ENCODE measurements around the gene FUOM. TPM values are rescaled to one million over a fixed set of nuclear protein-coding genes. Genes with fewer than 3 reads are reported as not detected.

The FUOM gene
- total RNA-seq, 1 experiment from 2014 or later: 41.8 TPM

DNA sequence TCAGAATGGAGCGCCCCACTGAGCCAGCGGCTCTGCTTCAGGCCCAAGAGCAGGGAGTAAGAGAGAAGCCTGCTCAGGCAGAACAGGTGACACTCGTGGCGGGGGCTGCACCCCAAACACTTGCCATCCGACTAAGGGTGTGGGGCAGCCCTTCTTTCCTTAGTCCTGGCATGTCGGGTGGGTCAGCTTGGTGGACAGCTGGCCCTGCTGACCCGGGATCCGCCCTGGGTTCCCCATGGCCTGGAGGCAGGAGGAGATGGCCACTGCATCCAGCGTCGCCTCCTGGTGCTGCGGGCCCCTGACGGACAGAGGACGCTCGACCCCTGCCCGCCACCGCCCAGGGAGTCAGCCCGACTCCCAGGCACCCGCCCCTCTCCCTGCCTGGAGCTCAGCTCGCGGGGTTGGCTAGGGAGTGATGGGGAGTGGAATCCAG, 20.0 kb upstream of the FUOM start:
- peak overlapping the region; percentile 65 to 85 for H3K4me3 Mint-ChIP-seq
- Histone ChIP-seq H3T11ph (ENCODE audit: low read length) (no peak overlapping the region), H3K4me2 (ENCODE audit: insufficient read depth, insufficient read length, low read length) (peak overlapping the region; percentile 62), H2BK5ac (ENCODE audit: insufficient read length, low read length) (no peak overlapping the region), H2BK120ac (ENCODE audit: low read depth, low read length, poor library complexity, severe bottlenecking) (no peak overlapping the region), H2BK15ac (ENCODE audit: low read depth, low read length) (no peak overlapping the region), H3K9me3 (ENCODE audit: control insufficient read depth, low read depth, low read length) (no peaks in the 10 kb centered on the region), H2AFZ (ENCODE audit: low read length) (no peak overlapping the region), H3K4ac (ENCODE audit: low read depth, low read length) (no peak overlapping the region), H3K4me1 (ENCODE audit: insufficient read depth, low read length) (no peaks in the 10 kb centered on the region), H3K9ac (ENCODE audit: extremely low read depth, insufficient read length, low read length) (no peak overlapping the region), H4K5ac (ENCODE audit: insufficient read length, low read depth, low read length) (no peak overlapping the region), H3K79me2 (ENCODE audit: insufficient read depth, low read length) (no peaks in the 10 kb centered on the region), H4K8ac (replicated peaks; ENCODE audit: insufficient read length, low read depth, low read length) (no peak overlapping the region), H3K18ac (ENCODE audit: insufficient read length, low read depth, low read length) (no peak overlapping the region), H3K27ac (ENCODE audit: insufficient read length, low read depth, low read length) (no peak overlapping the region), H3K27me3 (ENCODE audit: insufficient read depth, low read length) (peaks cover 18% of the 10 kb centered on the region), H3K23ac (ENCODE audit: insufficient read length, low read depth, low read length) (no peak overlapping the region), H2AK5ac (ENCODE audit: insufficient read length, low read length) (no peak overlapping the region), H3K79me1 (ENCODE audit: insufficient read depth, low read depth, low read length, poor library complexity, severe bottlenecking) (no peaks in the 10 kb centered on the region), H4K91ac (ENCODE audit: insufficient read length, low read depth, low read length) (no peak overlapping the region), H3K56ac (ENCODE audit: insufficient read length, low read depth, low read length) (no peak overlapping the region), H2BK20ac (ENCODE audit: low read depth, low read length, poor library complexity, severe bottlenecking) (no peak overlapping the region), H2BK12ac (ENCODE audit: insufficient read length, low read depth, low read length) (no peak overlapping the region), H3K14ac (ENCODE audit: insufficient read depth, low read length) (no peak overlapping the region), H4K20me1 (ENCODE audit: control insufficient read depth, insufficient read depth, insufficient read length) (no peaks in the 10 kb centered on the region), H3K23me2 (ENCODE audit: insufficient read length, low read depth, low read length, poor library complexity, severe bottlenecking) (peaks cover 8% of the 10 kb centered on the region)
- no CpG with 5 or more reads among the region's 20 CpGs for WGBS (ENCODE audit: extremely low coverage, insufficient read length, low lambda C conversion rate)
- no peak for DNase-seq
- no peak overlapping the region for H3K27ac Mint-ChIP-seq
- H3K27me3 Mint-ChIP-seq (ENCODE audit: low read depth): peaks cover 58% of the 10 kb centered on the region
- peaks cover 0 to 5% (median 1%) of the 10 kb centered on the region in 3 experiments; a peak in 1 of 7 replicates for H3K36me3 Mint-ChIP-seq (ENCODE audit: insufficient read depth in 1 of 3, low read depth in 3 of 3)
- H3K9me3 Mint-ChIP-seq: peaks cover 0 to 3% of the 10 kb centered on the region in 2 experiments; a peak in 2 of 5 replicates
- peaks cover 0 to 5% of the 10 kb centered on the region in 2 experiments; a peak in 2 of 4 replicates for H3K4me1 Mint-ChIP-seq
- TF ChIP-seq CTCF (conservative IDR thresholded peaks at IDR 0.05): no peak
